HG03439 (cell line): ENCODE measurements around the gene EIF5B.
"Not testable (repeated sequence)": the region's sequence is repeated elsewhere in the genome, so short reads cannot be mapped to it uniquely, and the experiment has no call there.

Experiments
- ATAC-seq: cut with Tn5 transposase; IDR thresholded peaks from one replicate; pipeline ENCODE4 v1.9.1; 2021; ENCODE audit warnings: mild to moderate bottlenecking, moderate library complexity; ENCODE audit not compliant: unreplicated experiment

EIF5B gene

GRCh38 chr2:99356853-99357252 lies 19.7 kb downstream of the EIF5B start:
- ATAC-seq = no peak

GRCh38 chr2:99365661-99366060 lies 28.5 kb downstream of the EIF5B start:
- no peak for ATAC-seq

- ATAC-seq = not testable (repeated sequence)
Observed at GRCh38 chr2:99368854-99369253, 31.7 kb downstream of the EIF5B start.

GRCh38 chr2:99373144-99373543 lies 36.0 kb downstream of the EIF5B start:
- ATAC-seq = no peak

GRCh38 chr2:99374747-99375146 lies 37.6 kb downstream of the EIF5B start:
- no peak for ATAC-seq

GRCh38 chr2:99376254-99376864 lies 39.2 kb downstream of the EIF5B start:
- no peak for ATAC-seq

- no peak for ATAC-seq
Observed at GRCh38 chr2:99377879-99378278, 40.7 kb downstream of the EIF5B start.

- no peak for ATAC-seq
Observed at GRCh38 chr2:99380376-99381010, 43.3 kb downstream of the EIF5B start.

GRCh38 chr2:99382143-99382542 lies 45.0 kb downstream of the EIF5B start:
- ATAC-seq = no peak

GRCh38 chr2:99386011-99386410 lies 48.8 kb downstream of the EIF5B start:
- ATAC-seq = no peak

GRCh38 chr2:99388892-99389291 lies 51.7 kb downstream of the EIF5B start:
- no peak for ATAC-seq

- ATAC-seq = no peak
Observed at GRCh38 chr2:99389371-99389770, 52.2 kb downstream of the EIF5B start.

GRCh38 chr2:99389946-99390345 lies 52.8 kb downstream of the EIF5B start:
- no peak for ATAC-seq

- no peak for ATAC-seq
Observed at GRCh38 chr2:99395589-99396130, 58.5 kb downstream of the EIF5B start.

- ATAC-seq = no peak
Observed at GRCh38 chr2:99397266-99397920, 60.2 kb downstream of the EIF5B start.

GRCh38 chr2:99398303-99398702 lies 61.1 kb downstream of the EIF5B start:
- no peak for ATAC-seq

GRCh38 chr2:99399063-99399462 lies 61.9 kb downstream of the EIF5B start:
- no peak for ATAC-seq

GRCh38 chr2:99399795-99400194 lies 62.6 kb downstream of the EIF5B start:
- ATAC-seq = no peak

GRCh38 chr2:99401841-99402240 lies 64.7 kb downstream of the EIF5B start:
- ATAC-seq = no peak

- no peak for ATAC-seq
Observed at GRCh38 chr2:99403084-99403483, 65.9 kb downstream of the EIF5B start.

- no peak for ATAC-seq
Observed at GRCh38 chr2:99403524-99403923, 66.3 kb downstream of the EIF5B start.
